ENCODE measurements around the gene ARGLU1.

DNA sequence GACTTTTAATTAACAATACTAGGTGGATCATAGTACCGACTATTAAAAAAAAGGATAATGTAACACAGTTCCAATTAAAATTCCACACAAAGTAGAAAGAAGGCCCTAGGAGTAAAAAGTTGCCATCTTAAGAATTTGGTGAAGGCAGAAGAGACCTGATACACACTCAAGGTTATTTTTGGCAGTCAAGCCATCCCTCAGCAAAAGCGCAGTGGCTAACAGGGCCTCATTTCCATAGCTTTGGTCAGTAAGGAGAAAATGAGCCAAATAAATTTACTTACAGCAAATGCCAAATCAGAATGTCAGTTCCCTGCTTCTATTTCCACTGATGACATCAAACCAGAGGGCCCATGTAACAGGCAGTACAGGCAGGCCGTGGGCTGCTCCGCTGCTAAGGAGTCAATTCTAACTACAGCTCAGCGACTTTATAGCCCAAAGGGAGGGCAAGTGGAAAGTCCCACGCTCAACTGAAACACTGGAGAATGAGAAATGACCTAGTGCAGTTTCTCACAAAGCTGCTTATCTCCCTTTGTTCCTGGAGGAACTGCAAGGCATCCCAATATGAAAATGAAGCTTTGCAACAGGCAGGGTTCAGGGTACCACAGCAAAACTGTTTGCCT lies 6.3 kb downstream of the ARGLU1 start:
- TF ChIP-seq, protein P1, sequence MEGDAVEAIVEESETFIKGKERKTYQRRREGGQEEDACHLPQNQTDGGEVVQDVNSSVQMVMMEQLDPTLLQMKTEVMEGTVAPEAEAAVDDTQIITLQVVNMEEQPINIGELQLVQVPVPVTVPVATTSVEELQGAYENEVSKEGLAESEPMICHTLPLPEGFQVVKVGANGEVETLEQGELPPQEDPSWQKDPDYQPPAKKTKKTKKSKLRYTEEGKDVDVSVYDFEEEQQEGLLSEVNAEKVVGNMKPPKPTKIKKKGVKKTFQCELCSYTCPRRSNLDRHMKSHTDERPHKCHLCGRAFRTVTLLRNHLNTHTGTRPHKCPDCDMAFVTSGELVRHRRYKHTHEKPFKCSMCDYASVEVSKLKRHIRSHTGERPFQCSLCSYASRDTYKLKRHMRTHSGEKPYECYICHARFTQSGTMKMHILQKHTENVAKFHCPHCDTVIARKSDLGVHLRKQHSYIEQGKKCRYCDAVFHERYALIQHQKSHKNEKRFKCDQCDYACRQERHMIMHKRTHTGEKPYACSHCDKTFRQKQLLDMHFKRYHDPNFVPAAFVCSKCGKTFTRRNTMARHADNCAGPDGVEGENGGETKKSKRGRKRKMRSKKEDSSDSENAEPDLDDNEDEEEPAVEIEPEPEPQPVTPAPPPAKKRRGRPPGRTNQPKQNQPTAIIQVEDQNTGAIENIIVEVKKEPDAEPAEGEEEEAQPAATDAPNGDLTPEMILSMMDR (IDR thresholded peaks at IDR 0.05; ENCODE audit: low read depth, low read length, poor library complexity, severe bottlenecking) = no peak
- TF ChIP-seq EZH2phosphoT487 (IDR thresholded peaks at IDR 0.05; ENCODE audit: borderline replicate concordance, low read length) = no peak

All from DOHH2 (cell line).